OCI-LY7 (cell line): ENCODE measurements around the gene NRCAM.

Source experiments
- EZH2phosphoT487 ChIP-seq: fragments of 200-600 bp; sonication (generic); IDR thresholded peaks from 2 replicates; pipeline ENCODE4 v1.6.1; 2018; ENCODE audit warnings: low read depth, borderline replicate concordance, mild to moderate bottlenecking, mixed run types, antibody characterized with exemption, low read length, moderate library complexity, mixed read lengths
- TF ChIP-seq, protein P1 (sequence below): fragments of 200-600 bp; sonication (generic); conservative IDR thresholded peaks from 2 replicates; pipeline ENCODE4 v1.5.1; 2014; ENCODE audit warnings: mild to moderate bottlenecking, antibody characterized with exemption, low read length, moderate library complexity, mixed read lengths

DNA sequence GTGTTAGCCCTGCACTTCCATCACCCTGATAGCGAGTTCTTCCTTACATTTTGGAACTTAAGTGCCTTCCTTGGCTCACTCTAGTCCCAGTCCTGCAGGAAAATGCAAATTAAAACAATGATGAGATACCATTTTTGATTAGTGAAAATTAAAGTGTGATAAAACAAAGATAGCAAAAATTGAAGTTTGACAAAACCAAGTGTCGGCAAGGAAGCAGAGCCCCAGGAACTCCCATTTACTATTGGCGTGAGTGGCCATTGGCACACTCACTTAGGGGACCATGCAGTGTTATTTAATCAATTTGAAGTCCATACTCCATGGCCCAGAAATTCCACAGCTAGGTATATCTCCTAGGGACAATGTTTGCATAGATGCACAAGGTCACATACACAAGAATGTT lies 354.5 kb downstream of the NRCAM start:
- TF ChIP-seq, protein P1, sequence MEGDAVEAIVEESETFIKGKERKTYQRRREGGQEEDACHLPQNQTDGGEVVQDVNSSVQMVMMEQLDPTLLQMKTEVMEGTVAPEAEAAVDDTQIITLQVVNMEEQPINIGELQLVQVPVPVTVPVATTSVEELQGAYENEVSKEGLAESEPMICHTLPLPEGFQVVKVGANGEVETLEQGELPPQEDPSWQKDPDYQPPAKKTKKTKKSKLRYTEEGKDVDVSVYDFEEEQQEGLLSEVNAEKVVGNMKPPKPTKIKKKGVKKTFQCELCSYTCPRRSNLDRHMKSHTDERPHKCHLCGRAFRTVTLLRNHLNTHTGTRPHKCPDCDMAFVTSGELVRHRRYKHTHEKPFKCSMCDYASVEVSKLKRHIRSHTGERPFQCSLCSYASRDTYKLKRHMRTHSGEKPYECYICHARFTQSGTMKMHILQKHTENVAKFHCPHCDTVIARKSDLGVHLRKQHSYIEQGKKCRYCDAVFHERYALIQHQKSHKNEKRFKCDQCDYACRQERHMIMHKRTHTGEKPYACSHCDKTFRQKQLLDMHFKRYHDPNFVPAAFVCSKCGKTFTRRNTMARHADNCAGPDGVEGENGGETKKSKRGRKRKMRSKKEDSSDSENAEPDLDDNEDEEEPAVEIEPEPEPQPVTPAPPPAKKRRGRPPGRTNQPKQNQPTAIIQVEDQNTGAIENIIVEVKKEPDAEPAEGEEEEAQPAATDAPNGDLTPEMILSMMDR, result no peak
- no peak for TF ChIP-seq EZH2phosphoT487
